Posterior cingulate gyrus (tissue), 11 donors: Measurements from ENCODE around the gene GCA.

ENCODE experiments used
- DNase-seq, 10 donors: peaks; one replicate each; pipeline versions ENCODE4 v3.0.0 to v3.0.0-alpha.2; 2020 to 2021; ENCODE audit warnings: mixed read lengths in 3 of 10
- intact Hi-C: fragments of 100-400 bp; cut with DNase I; formaldehyde crosslinking; loops from one replicate; pipeline ENCODE4 v1.15.1; 2023

The GCA gene

GRCh38 chr2:162401871-162402270 is 57.9 kb downstream of the GCA start:
- DNase-seq, result no peak
- intact Hi-C loops, result no loop called here

GRCh38 chr2:162403884-162404283 is 60.0 kb downstream of the GCA start:
- DNase-seq, result no peak
- intact Hi-C loops, result no loop called here
